MV-4-11 (cell line): ENCODE data around the gene ERICH6.
"Not testable (repeated sequence)": the region's sequence is repeated elsewhere in the genome, so short reads cannot be mapped to it uniquely, and the experiment has no call there.

Experiments
- DNase-seq: peaks from one replicate; lab custom pipeline; 2025; lab: John Stamatoyannopoulos, UW

The ERICH6 gene

GRCh38 chr3:150681057-150681456 lies 22.7 kb downstream of the ERICH6 start:
- no peak for DNase-seq

GRCh38 chr3:150680562-150680961 lies 23.2 kb downstream of the ERICH6 start:
- DNase-seq = no peak

- DNase-seq = no peak
These were observed 28.1 kb downstream of the ERICH6 start for GRCh38 chr3:150675587-150675986.

GRCh38 chr3:150673966-150674365 lies 29.8 kb downstream of the ERICH6 start:
- no peak for DNase-seq

GRCh38 chr3:150666167-150666566 lies 37.6 kb downstream of the ERICH6 start:
- no peak for DNase-seq

- no peak for DNase-seq
These were observed 40.3 kb downstream of the ERICH6 start for GRCh38 chr3:150663461-150663860.

GRCh38 chr3:150662410-150663200 lies 41.1 kb downstream of the ERICH6 start:
- no peak for DNase-seq

- DNase-seq = no peak
These were observed 47.4 kb downstream of the ERICH6 start for GRCh38 chr3:150656316-150656715.

GRCh38 chr3:150653110-150653561 lies 50.6 kb downstream of the ERICH6 start:
- DNase-seq = no peak

GRCh38 chr3:150640256-150640655 lies 63.5 kb downstream of the ERICH6 start:
- no peak for DNase-seq

GRCh38 chr3:150639262-150639661 lies 64.5 kb downstream of the ERICH6 start:
- peak; percentile 48 for DNase-seq

- DNase-seq = no peak
These were observed 67.5 kb downstream of the ERICH6 start for GRCh38 chr3:150636258-150636657.

- peak; percentile 76 for DNase-seq
These were observed 68.2 kb downstream of the ERICH6 start for GRCh38 chr3:150635526-150635925.

GRCh38 chr3:150635076-150635475 lies 68.6 kb downstream of the ERICH6 start:
- no peak for DNase-seq

- DNase-seq = no peak
These were observed 72.1 kb downstream of the ERICH6 start for GRCh38 chr3:150631515-150632221.

GRCh38 chr3:150627557-150627956 lies 76.2 kb downstream of the ERICH6 start:
- DNase-seq = no peak

GRCh38 chr3:150626148-150626930 lies 77.4 kb downstream of the ERICH6 start:
- no peak for DNase-seq

GRCh38 chr3:150623945-150624344 lies 79.8 kb downstream of the ERICH6 start:
- DNase-seq = no peak

- DNase-seq = not testable (repeated sequence)
These were observed 80.8 kb downstream of the ERICH6 start for GRCh38 chr3:150622955-150623354.

GRCh38 chr3:150620002-150620689 lies 83.6 kb downstream of the ERICH6 start:
- DNase-seq = no peak

GRCh38 chr3:150613709-150614480 lies 89.8 kb downstream of the ERICH6 start:
- no peak for DNase-seq
